Measurements from ENCODE around the gene TRDN. TPM values are rescaled to one million over a fixed set of nuclear protein-coding genes. Genes with fewer than 3 reads are reported as not detected.
"Not testable (repeated sequence)": the region's sequence is repeated elsewhere in the genome, so short reads cannot be mapped to it uniquely, and the experiment has no call there.

Gene TRDN
- total RNA-seq, 1 donor from 2014 or later = not detected

DNA sequence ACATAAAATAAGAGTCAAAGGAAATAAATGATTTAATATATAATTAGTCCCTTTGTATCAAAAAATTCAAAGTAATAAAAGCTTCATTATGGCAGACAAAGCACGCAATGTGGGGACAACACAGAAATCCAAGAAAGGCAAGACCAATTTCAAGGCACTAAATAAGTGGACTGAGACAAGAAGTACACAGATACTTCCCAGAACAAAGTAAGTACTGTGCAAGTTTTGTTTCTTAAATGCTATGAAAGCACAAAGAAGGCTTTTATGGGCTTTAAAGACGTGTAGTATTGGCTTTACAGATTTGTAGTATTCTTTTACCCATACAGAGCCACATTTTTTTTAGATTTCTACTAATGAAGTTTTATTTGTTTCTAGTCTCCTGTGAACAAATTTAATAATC, 174.6 kb downstream of the TRDN start:
- H3K4me1 ChIP-seq = no peaks in the 10 kb centered on the region
- intact Hi-C loops (cut with DNase I) = no loop called here
- H3K36me3 ChIP-seq = no peaks in the 10 kb centered on the region
- no peak overlapping the region for H3K4me3 ChIP-seq
- TF ChIP-seq, protein P1, sequence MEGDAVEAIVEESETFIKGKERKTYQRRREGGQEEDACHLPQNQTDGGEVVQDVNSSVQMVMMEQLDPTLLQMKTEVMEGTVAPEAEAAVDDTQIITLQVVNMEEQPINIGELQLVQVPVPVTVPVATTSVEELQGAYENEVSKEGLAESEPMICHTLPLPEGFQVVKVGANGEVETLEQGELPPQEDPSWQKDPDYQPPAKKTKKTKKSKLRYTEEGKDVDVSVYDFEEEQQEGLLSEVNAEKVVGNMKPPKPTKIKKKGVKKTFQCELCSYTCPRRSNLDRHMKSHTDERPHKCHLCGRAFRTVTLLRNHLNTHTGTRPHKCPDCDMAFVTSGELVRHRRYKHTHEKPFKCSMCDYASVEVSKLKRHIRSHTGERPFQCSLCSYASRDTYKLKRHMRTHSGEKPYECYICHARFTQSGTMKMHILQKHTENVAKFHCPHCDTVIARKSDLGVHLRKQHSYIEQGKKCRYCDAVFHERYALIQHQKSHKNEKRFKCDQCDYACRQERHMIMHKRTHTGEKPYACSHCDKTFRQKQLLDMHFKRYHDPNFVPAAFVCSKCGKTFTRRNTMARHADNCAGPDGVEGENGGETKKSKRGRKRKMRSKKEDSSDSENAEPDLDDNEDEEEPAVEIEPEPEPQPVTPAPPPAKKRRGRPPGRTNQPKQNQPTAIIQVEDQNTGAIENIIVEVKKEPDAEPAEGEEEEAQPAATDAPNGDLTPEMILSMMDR (IDR thresholded peaks at IDR 0.05) = no peak
- DNase-seq (ENCODE audit: low spot score in 2 of 2) = no peak
- no peaks in the 10 kb centered on the region for H3K27me3 ChIP-seq
- H3K27ac ChIP-seq = no peak overlapping the region
- no peaks in the 10 kb centered on the region for H3K9me3 ChIP-seq

DNA sequence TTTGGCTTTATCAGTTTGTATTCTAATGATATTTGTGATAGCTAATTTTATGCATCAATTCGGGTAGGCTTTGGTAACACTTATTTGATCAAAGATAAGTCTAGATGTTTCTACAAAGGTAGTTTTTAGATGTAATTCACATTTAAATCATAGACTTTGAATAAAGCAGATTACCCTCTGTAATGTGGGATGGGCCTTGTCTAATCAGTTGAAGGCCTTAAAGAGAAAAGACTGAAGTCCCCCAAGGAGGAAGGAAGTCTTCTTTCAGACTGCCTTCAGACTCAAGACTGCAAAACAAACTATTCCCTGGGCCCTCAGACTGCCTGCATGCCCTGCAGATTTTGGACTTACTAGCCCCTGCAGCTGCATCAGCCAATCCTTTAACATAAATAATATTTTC, 178.5 kb downstream of the TRDN start:
- no peak for DNase-seq (ENCODE audit: low spot score in 2 of 2)

DNA sequence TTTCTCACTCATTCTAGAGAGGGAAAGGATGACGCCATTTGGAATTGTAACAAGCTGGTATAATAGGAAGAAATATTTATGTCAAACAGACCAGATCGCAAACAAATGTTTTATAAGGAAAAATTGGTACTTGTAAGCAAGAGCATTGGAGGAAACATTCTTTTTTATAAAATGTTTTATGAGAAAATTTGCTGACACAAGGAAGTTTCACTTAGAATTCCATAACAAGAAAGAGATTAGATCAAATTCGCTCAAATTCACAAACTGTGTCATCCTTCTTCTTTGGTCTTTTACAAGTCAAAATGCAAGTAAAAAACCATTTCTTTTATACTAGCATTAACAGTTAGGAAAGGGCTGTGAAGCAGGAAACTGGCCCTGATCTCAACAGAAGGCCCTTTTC, 179.9 kb downstream of the TRDN start:
- no peaks in the 10 kb centered on the region for H3K36me3 ChIP-seq
- H3K4me1 ChIP-seq = no peaks in the 10 kb centered on the region
- intact Hi-C loops (cut with DNase I) = no loop called here
- H3K27me3 ChIP-seq = no peaks in the 10 kb centered on the region
- H3K27ac ChIP-seq = no peak overlapping the region
- no peak for DNase-seq (ENCODE audit: low spot score in 2 of 2)
- H3K4me3 ChIP-seq = no peak overlapping the region
- H3K9me3 ChIP-seq = no peaks in the 10 kb centered on the region
- TF ChIP-seq, protein P1 (IDR thresholded peaks at IDR 0.05) = no peak

More for the DNA sequence above, 178.5 kb downstream of the TRDN start:
- Histone ChIP-seq H3K9me3 (no peaks in the 10 kb centered on the region), H3K4me1 (no peaks in the 10 kb centered on the region), H3K4me3 (no peak overlapping the region), H3K27ac (no peak overlapping the region), H3K36me3 (no peaks in the 10 kb centered on the region), H3K27me3 (no peaks in the 10 kb centered on the region)
- TF ChIP-seq, protein P1 (IDR thresholded peaks at IDR 0.05) = no peak
- intact Hi-C loops (cut with DNase I) = no loop called here

DNA sequence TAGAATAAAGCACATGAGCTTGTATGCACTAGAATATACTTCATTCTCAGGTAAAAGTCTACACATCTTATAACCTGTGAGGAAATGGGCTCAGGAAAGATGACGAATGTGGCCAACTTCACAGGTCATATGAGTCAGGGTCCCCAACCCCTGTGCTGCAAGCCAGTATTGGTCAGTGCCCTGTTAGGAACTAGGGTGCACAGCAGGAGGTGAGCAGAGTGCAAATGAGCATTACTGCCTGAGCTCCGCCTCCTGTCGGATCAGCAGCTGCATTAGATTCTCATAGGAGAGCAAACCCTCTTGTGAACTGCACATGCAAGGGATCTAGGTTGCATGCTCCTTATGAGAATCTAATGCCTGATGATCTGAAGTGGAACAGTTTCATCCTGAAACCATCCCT, 182.3 kb downstream of the TRDN start:
- intact Hi-C loops (cut with DNase I) = no loop called here
- TF ChIP-seq, protein P1 (IDR thresholded peaks at IDR 0.05) = no peak

DNA sequence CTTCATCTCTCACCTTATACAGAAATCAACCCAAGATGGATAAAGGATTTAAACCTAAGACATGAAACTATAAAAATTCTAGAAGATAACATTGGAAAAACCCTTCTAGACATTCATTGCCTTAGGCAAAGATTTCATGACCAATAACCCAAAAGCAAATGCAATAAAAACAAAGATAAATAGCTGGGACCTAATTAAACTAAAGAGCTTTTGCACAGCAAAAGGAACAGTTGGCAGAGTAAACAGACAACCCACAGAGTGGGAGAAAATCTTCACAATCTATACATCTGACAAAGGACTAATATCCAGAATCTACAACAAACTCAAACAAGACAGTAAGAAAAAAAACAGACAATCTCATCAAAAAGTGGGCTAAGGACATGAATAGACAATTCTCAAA, 183.7 kb downstream of the TRDN start:
- H3K27ac ChIP-seq; H3K4me1 ChIP-seq; DNase-seq (ENCODE audit: low spot score in 2 of 2); H3K36me3 ChIP-seq; H3K9me3 ChIP-seq; intact Hi-C loops (cut with DNase I); H3K4me3 ChIP-seq; H3K27me3 ChIP-seq: not testable (repeated sequence)

More for the DNA sequence above, 182.3 kb downstream of the TRDN start:
- H3K27me3 ChIP-seq = no peaks in the 10 kb centered on the region
- H3K4me1 ChIP-seq = no peaks in the 10 kb centered on the region
- no peak overlapping the region for H3K4me3 ChIP-seq
- H3K36me3 ChIP-seq = no peaks in the 10 kb centered on the region
- H3K9me3 ChIP-seq = no peaks in the 10 kb centered on the region
- no peak for DNase-seq (ENCODE audit: low spot score in 2 of 2)
- no peak overlapping the region for H3K27ac ChIP-seq

DNA sequence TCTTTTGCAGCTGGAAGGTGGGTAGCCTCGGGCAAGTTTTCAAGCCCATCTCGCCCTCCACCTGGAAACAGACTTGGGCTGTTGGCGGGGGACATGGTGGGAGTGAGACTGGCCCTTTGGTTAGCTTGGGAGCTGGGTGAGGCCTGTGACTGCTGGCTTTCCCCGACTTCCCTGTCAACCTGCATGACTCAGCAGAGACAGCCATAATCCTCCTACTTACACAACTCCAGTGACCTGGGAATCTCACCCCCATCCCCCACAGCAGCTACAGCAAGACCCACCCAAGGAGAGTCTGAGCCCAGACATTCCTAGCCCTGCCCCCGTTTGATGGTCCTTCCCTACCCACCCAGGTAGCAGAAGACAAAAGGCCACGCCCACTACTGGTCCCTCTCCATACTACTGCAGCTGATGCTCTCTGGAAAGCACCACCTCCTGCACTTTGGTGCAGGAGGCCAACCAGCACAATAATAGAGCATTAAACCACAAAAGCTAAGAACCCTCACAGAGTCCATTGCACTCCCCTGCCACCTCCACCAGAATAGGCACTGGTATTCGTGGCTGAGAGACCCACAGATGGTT, 188.4 kb downstream of the TRDN start:
- Histone ChIP-seq H3K4me1 (no peaks in the 10 kb centered on the region), H3K27ac (no peak overlapping the region), H3K27me3 (no peaks in the 10 kb centered on the region), H3K4me3 (no peak overlapping the region), H3K9me3 (no peaks in the 10 kb centered on the region), H3K36me3 (no peaks in the 10 kb centered on the region)
- TF ChIP-seq, protein P1 (IDR thresholded peaks at IDR 0.05) = no peak
- no peak for DNase-seq (ENCODE audit: low spot score in 2 of 2)
- intact Hi-C loops (cut with DNase I) = no loop called here

Measured in ascending aorta (tissue), 2 donors.